Mesenchymal stem cell (in vitro differentiated cells and primary cell): ENCODE measurements around the gene ODR4.
"Not testable (repeated sequence)": the region's sequence is repeated elsewhere in the genome, so short reads cannot be mapped to it uniquely, and the experiment has no call there.

Source experiments
- DNase-seq: peaks from one replicate; pipeline ENCODE4 v3.0.0-alpha.2; 2013
- H2AFZ ChIP-seq: one replicate; pipeline ENCODE4 v1.6.1; 2013; ENCODE audit warnings: low read depth, mild to moderate bottlenecking, control low read depth, inconsistent platforms, low read length, moderate library complexity
- H2AK5ac ChIP-seq: 2 replicates; pipeline ENCODE4 v1.6.1; 2013; ENCODE audit warnings: low read length, moderate library complexity, mild to moderate bottlenecking, inconsistent platforms; ENCODE audit not compliant: severe bottlenecking
- H2BK120ac ChIP-seq: one replicate; pipeline ENCODE4 v1.6.1; 2013; ENCODE audit warnings: low read depth, mild to moderate bottlenecking, inconsistent platforms, low read length, moderate library complexity
- H2BK12ac ChIP-seq, 2 experiments: one replicate each; pipeline ENCODE4 v1.6.1; 2013; ENCODE audit warnings: inconsistent platforms in 2 of 2, low read length in 2 of 2, mild to moderate bottlenecking in 2 of 2, moderate library complexity in 2 of 2, control low read depth in 1 of 2
- H2BK15ac ChIP-seq: one replicate; pipeline ENCODE4 v1.6.1; 2013; ENCODE audit warnings: mild to moderate bottlenecking, low read depth, inconsistent platforms; ENCODE audit not compliant: poor library complexity, severe bottlenecking
- H2BK5ac ChIP-seq: 2 replicates; pipeline ENCODE4 v1.6.1; 2013; ENCODE audit warnings: low read depth, mild to moderate bottlenecking, low read length, control low read depth, inconsistent platforms; ENCODE audit not compliant: poor library complexity, severe bottlenecking
- H3K14ac ChIP-seq, 2 experiments: one replicate each; pipeline ENCODE4 v1.6.1; 2013; ENCODE audit warnings: inconsistent platforms in 2 of 2, low read length in 2 of 2, control low read depth in 1 of 2, mild to moderate bottlenecking in 1 of 2, moderate library complexity in 1 of 2
- H3K18ac ChIP-seq, 2 experiments: one replicate each; pipeline ENCODE4 v1.6.1; 2013; ENCODE audit warnings: inconsistent platforms in 2 of 2, low read length in 2 of 2, control low read depth in 1 of 2, low read depth in 1 of 2, mild to moderate bottlenecking in 1 of 2
- H3K23ac ChIP-seq, 2 experiments: one replicate each; pipeline ENCODE4 v1.6.1; 2013; ENCODE audit warnings: inconsistent platforms in 2 of 2, low read length in 2 of 2, mild to moderate bottlenecking in 2 of 2, moderate library complexity in 2 of 2, control low read depth in 1 of 2
- H3K27ac ChIP-seq: 2 replicates; pipeline ENCODE4 v1.5.1; 2013; ENCODE audit warnings: mild to moderate bottlenecking, moderate library complexity, low read length, control low read depth, inconsistent platforms; ENCODE audit not compliant: poor library complexity, severe bottlenecking
- H3K27me3 ChIP-seq, 2 experiments: 2 replicates each; pipeline versions ENCODE4 v1.6.1 to v1.7.0; 2013; ENCODE audit warnings: low read length in 2 of 2, mild to moderate bottlenecking in 2 of 2, moderate library complexity in 2 of 2, control low read depth in 1 of 2, inconsistent platforms in 1 of 2; ENCODE audit not compliant: control insufficient read depth in 1 of 2, insufficient read depth in 1 of 2
- H3K36me3 ChIP-seq, 2 experiments: 2 replicates each; pipeline versions ENCODE4 v1.6.1 to v1.7.0; 2013; ENCODE audit warnings: low read length in 2 of 2, control low read depth in 1 of 2, inconsistent platforms in 1 of 2, low read depth in 1 of 2, mild to moderate bottlenecking in 1 of 2; ENCODE audit not compliant: insufficient read depth in 2 of 2, control insufficient read depth in 1 of 2
- H3K4ac ChIP-seq, 2 experiments: one replicate each; pipeline ENCODE4 v1.6.1; 2013; ENCODE audit warnings: inconsistent platforms in 2 of 2, low read length in 2 of 2, mild to moderate bottlenecking in 2 of 2, moderate library complexity in 2 of 2, control low read depth in 1 of 2, low read depth in 1 of 2
- H3K4me1 ChIP-seq: 2 replicates; pipeline ENCODE4 v1.6.1; 2013; ENCODE audit warnings: low read depth, low read length, control low read depth; ENCODE audit not compliant: control insufficient read depth, insufficient read depth
- H3K4me2 ChIP-seq: 2 replicates; pipeline ENCODE4 v1.6.1; 2013; ENCODE audit warnings: low read length, mild to moderate bottlenecking, inconsistent platforms; ENCODE audit not compliant: poor library complexity, severe bottlenecking
- H3K4me3 ChIP-seq, 2 experiments: 2 replicates each; pipeline versions ENCODE4 v1.5.1 to v1.7.0; 2013; ENCODE audit warnings: low read length in 2 of 2, mild to moderate bottlenecking in 2 of 2, control low read depth in 1 of 2, low read depth in 1 of 2; ENCODE audit not compliant: insufficient read depth in 1 of 2
- H3K79me1 ChIP-seq: replicated peaks from 2 replicates; pipeline ENCODE4 v1.6.1; 2013; ENCODE audit warnings: mild to moderate bottlenecking, control low read depth, low read length, inconsistent platforms; ENCODE audit not compliant: poor library complexity, severe bottlenecking
- H3K9ac ChIP-seq: 2 replicates; pipeline ENCODE4 v1.7.0; 2013; ENCODE audit warnings: mild to moderate bottlenecking, low read length, moderate library complexity
- H3K9me3 ChIP-seq: 2 replicates; pipeline ENCODE4 v1.7.0; 2013; ENCODE audit warnings: mild to moderate bottlenecking, low read length; ENCODE audit not compliant: control insufficient read depth
- H4K8ac ChIP-seq: one replicate; pipeline ENCODE4 v1.6.1; 2013; ENCODE audit warnings: inconsistent platforms, mild to moderate bottlenecking, low read length, moderate library complexity
- H4K91ac ChIP-seq: one replicate; pipeline ENCODE4 v1.6.1; 2013; ENCODE audit warnings: mild to moderate bottlenecking, low read length, inconsistent platforms
- WGBS: methylation state at CpG from one replicate; pipeline ENCODE4 v1.1.7; 2013; ENCODE audit warnings: mixed read lengths; 5-methylcytosine and 5-hydroxymethylcytosine counted together

ODR4 gene

DNA sequence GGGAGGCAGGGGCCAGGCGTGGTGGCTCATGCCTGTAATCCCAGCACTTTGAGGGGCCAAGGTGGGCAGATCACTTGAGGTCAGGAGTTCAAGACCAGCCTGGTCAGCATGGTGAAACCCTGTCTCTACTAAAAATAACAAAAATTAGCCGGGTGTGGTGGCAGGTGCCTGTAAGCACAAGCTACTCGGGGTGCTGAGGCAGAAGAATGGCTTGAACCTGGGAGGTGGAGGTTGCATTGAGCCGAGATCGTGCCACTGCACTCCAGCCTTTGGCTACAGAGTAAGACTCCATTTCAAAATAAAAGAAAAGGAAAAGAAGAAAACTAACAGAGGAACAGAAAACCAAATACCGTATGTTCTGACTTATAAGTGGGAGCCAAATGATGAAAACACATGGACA lies 17.1 kb downstream of the ODR4 start:
- not testable (repeated sequence) for H3K4me3 ChIP-seq, DNase-seq, H3K4ac ChIP-seq, H3K14ac ChIP-seq, H2BK12ac ChIP-seq, H3K79me1 ChIP-seq, H2BK5ac ChIP-seq, H3K4me2 ChIP-seq, H3K27me3 ChIP-seq, H3K27ac ChIP-seq, H3K23ac ChIP-seq, H4K91ac ChIP-seq, H2BK120ac ChIP-seq, H2AFZ ChIP-seq, H2BK15ac ChIP-seq, H4K8ac ChIP-seq, H3K9me3 ChIP-seq, H3K9ac ChIP-seq, H2AK5ac ChIP-seq, H3K18ac ChIP-seq, H3K4me1 ChIP-seq
- H3K36me3 ChIP-seq, result peaks cover 9 to 92% of the 10 kb centered on the region in 2 experiments
- 97% methylated on average over 4 of the region's 6 CpGs for WGBS

DNA sequence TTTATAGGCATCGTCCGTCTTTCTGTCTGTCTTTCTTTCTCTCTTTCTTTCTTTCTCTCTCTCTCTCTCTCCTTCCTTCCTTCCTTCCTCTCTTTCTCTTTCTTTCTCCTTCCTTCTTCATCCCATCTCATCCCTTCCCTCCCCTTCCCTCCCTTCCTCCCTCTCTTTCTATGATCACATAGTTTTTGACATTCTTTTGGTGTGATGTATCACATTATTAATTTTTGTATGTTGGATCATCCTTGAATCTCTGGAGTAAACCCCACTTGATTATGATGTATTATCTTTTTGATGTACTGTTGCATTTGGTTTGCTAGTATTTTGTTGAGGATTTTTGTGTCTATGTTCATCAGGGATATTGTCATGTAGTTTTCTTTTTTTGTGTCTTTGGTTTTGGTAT lies 25.8 kb downstream of the ODR4 start:
- H2AFZ ChIP-seq, H3K9me3 ChIP-seq, H2AK5ac ChIP-seq, H3K27ac ChIP-seq, H4K91ac ChIP-seq, H4K8ac ChIP-seq, H3K79me1 ChIP-seq, H3K27me3 ChIP-seq, DNase-seq, H2BK120ac ChIP-seq, H2BK12ac ChIP-seq, H2BK15ac ChIP-seq, H3K14ac ChIP-seq, H3K4me2 ChIP-seq, H3K4me1 ChIP-seq, H2BK5ac ChIP-seq, H3K4ac ChIP-seq, H3K23ac ChIP-seq, H3K18ac ChIP-seq, H3K4me3 ChIP-seq: not testable (repeated sequence)
- peak overlapping the region; percentile 28 for H3K9ac ChIP-seq
- WGBS, result 98% methylated on average over 2 of the region's 2 CpGs
- peaks cover 4 to 68% of the 10 kb centered on the region in 2 experiments for H3K36me3 ChIP-seq

DNA sequence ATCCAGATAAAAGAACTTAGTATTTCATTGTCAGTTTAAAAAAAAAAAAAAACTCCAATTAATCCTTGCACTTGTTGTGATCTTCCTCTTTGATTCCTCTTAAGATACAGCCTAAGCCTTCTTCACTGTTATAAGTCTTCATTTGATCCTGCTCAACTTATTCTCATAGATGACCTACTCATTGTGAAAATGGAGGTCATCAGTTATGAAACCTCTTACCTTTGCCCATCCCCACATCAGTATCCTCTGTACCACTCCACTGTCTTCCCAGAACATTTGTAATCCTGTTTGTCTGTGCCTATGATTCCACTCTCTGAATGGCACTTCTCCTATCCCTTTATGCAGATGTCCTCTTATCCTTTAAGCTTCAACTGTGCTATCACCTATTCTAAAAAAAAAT lies 28.0 kb downstream of the ODR4 start:
- H3K14ac ChIP-seq, result no peak overlapping the region
- H3K4me1 ChIP-seq, result no peaks in the 10 kb centered on the region
- no peak overlapping the region for H2BK120ac ChIP-seq
- no peak for DNase-seq
- H3K9ac ChIP-seq, result peak overlapping the region; percentile 5
- no peaks in the 10 kb centered on the region for H3K9me3 ChIP-seq
- no peak overlapping the region for H4K91ac ChIP-seq
- no peak overlapping the region for H3K23ac ChIP-seq
- H3K36me3 ChIP-seq, result peaks cover 4 to 66% of the 10 kb centered on the region in 2 experiments
- H3K4me2 ChIP-seq, result no peak overlapping the region
- H4K8ac ChIP-seq, result no peak overlapping the region
- H2AK5ac ChIP-seq, result no peak overlapping the region
- no peak overlapping the region for H3K4ac ChIP-seq
- H2BK15ac ChIP-seq, result no peak overlapping the region
- no peak overlapping the region for H2AFZ ChIP-seq
- H3K27me3 ChIP-seq, result no peaks in the 10 kb centered on the region
- H2BK5ac ChIP-seq, result no peak overlapping the region
- no peak overlapping the region for H2BK12ac ChIP-seq
- no peak overlapping the region for H3K4me3 ChIP-seq
- no peak overlapping the region for H3K27ac ChIP-seq
- H3K79me1 ChIP-seq, result peaks cover 4% of the 10 kb centered on the region
- no peak overlapping the region for H3K18ac ChIP-seq

DNA sequence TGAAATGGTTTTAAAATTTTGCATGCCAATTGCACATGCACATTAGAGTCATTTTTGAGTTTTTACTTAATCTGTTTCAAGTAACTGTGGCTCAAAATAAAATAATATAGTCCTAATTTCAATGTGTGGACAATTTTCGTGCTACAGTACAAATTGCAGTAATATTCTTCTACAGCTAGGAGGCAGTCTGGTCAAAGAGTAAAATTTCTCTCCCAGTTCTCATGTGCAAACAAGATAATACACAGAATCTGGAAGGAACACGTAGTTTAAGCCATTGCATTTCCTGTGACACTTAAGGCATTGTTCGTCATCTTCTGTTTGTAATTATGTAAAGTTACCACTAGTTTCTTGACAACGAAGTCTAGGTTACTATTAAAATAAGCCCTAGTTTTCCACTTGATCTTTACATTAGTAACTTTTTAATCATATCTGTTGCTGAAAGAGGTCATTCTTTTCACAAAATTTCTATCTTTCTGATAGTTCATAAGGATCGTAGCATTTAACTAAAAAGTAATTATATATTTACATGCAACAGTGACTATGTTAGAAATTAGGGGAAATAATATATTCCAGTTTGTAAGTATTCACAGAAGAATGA lies 28.9 kb downstream of the ODR4 start:
- no peak overlapping the region for H2BK15ac ChIP-seq
- no peak overlapping the region for H3K14ac ChIP-seq
- no peak overlapping the region for H3K27ac ChIP-seq
- H4K91ac ChIP-seq, result no peak overlapping the region
- WGBS, result 20% methylated on average over 1 of the region's 5 CpGs
- H3K23ac ChIP-seq, result no peak overlapping the region
- peaks cover 0 to 66% of the 10 kb centered on the region in 2 experiments for H3K36me3 ChIP-seq
- no peak overlapping the region for H2BK5ac ChIP-seq
- H4K8ac ChIP-seq, result no peak overlapping the region
- no peak overlapping the region for H2AK5ac ChIP-seq
- H2BK120ac ChIP-seq, result no peak overlapping the region
- peak; percentile 77 for DNase-seq
- no peak overlapping the region for H3K4me3 ChIP-seq
- peak overlapping the region; percentile 82 for H3K9ac ChIP-seq
- no peaks in the 10 kb centered on the region for H3K4me1 ChIP-seq
- no peak overlapping the region for H2BK12ac ChIP-seq
- H3K27me3 ChIP-seq, result no peaks in the 10 kb centered on the region
- no peak overlapping the region for H3K4ac ChIP-seq
- H3K4me2 ChIP-seq, result no peak overlapping the region
- no peaks in the 10 kb centered on the region for H3K9me3 ChIP-seq
- H3K79me1 ChIP-seq, result peaks cover 4% of the 10 kb centered on the region
- H3K18ac ChIP-seq, result no peak overlapping the region
- no peak overlapping the region for H2AFZ ChIP-seq
